Body of pancreas (tissue), 4 donors: ENCODE measurements around the gene MEOX1. TPM values are rescaled to one million over a fixed set of nuclear protein-coding genes. Genes with fewer than 3 reads are reported as not detected.

ENCODE experiments used
- ATAC-seq: fragments of 150-250 bp; one replicate; pipeline ENCODE4 v1.9.1; 2016
- DNase-seq, 4 donors: peaks; one replicate each; pipeline ENCODE4 v3.0.0-alpha.2; 2019
- H3K27ac ChIP-seq, 4 donors: fragments of 200-600 bp; sonication (generic); 1 replicate in 3 of 4; 2 replicates in 1 of 4; pipeline versions ENCODE4 v1.5.1 to v1.6.1; 2016 to 2019; ENCODE audit warnings: mild to moderate bottlenecking in 1 of 4, mixed read lengths in 1 of 4, moderate library complexity in 1 of 4
- H3K27me3 ChIP-seq, 2 donors: fragments of 200-600 bp; sonication (generic); one replicate each; pipeline ENCODE4 v1.6.0; 2016; ENCODE audit warnings: mild to moderate bottlenecking in 1 of 2
- H3K36me3 ChIP-seq, 2 donors: fragments of 200-600 bp; sonication (generic); replicated peaks in 1 of 2; 2 replicates each; pipeline ENCODE4 v1.5.1; 2016; ENCODE audit warnings: low read depth in 2 of 2; ENCODE audit not compliant: insufficient read depth in 1 of 2
- H3K4me1 ChIP-seq: fragments of 200-600 bp; sonication (generic); one replicate; pipeline ENCODE4 v1.6.0; 2016
- H3K4me3 ChIP-seq, 2 donors: fragments of 200-600 bp; sonication (generic); 1 replicate in 1 of 2; 2 replicates in 1 of 2; pipeline ENCODE4 v1.5.1; 2016 to 2019
- H3K9me3 ChIP-seq, 3 donors: fragments of 200-600 bp; sonication (generic); 1 replicate in 2 of 3; 2 replicates in 1 of 3; pipeline ENCODE4 v1.5.1; 2016
- CTCF ChIP-seq, 7 experiments: fragments of 450-650 bp in 4 of 7; fragments of 200-600 bp in 3 of 7; sonication (generic) in 3 of 7; IDR thresholded peaks; one replicate each; pipeline ENCODE4 v1.5.1; 2016 to 2019; ENCODE audit warnings: antibody characterized with exemption in 7 of 7
- POLR2A ChIP-seq, 3 donors: fragments of 450-650 bp; IDR thresholded peaks; one replicate each; pipeline ENCODE4 v1.6.1; 2016; ENCODE audit warnings: antibody characterized with exemption in 3 of 3, mild to moderate bottlenecking in 2 of 3
- WGBS, 2 donors: methylation state at CpG; one replicate each; pipeline ENCODE4 v1.1.5; 2017; 5-methylcytosine and 5-hydroxymethylcytosine counted together
- intact Hi-C: fragments of 100-400 bp; cut with DNase I; formaldehyde crosslinking; loops from one replicate; pipeline ENCODE4 v1.15.1; 2023
- total RNA-seq, 2 donors: library from RNA; depleted of rRNA; stranded (reverse); fragments of >200 nt; gene quantifications; one replicate each; pipeline ENCODE4 v1.1.0, GENCODE V29; 2016

MEOX1 gene
- total RNA-seq, 2 donors from 2014 or later = 0.52 to 2.3 TPM

GRCh38 chr17:43636426-43636825, 25.3 kb downstream of the MEOX1 start:
- Histone ChIP-seq H3K9me3 (no peaks in the 10 kb centered on the region), H3K4me3 (no peak overlapping the region), H3K27me3 (no peaks in the 10 kb centered on the region), H3K36me3 (no peaks in the 10 kb centered on the region), H3K27ac (no peak overlapping the region), H3K4me1 (no peaks in the 10 kb centered on the region)
- no peak for TF ChIP-seq CTCF (IDR thresholded peaks at IDR 0.05)
- no peak for TF ChIP-seq POLR2A (IDR thresholded peaks at IDR 0.05)
- intact Hi-C loops = no loop called here
- ATAC-seq = no peak
- 67 to 68% methylated on average over 5 of the region's 5 CpGs for WGBS, 2 donors
- no peak for DNase-seq

- H3K27me3 ChIP-seq = no peaks in the 10 kb centered on the region
These were observed 27.1 kb downstream of the MEOX1 start for GRCh38 chr17:43634591-43635125.

GRCh38 chr17:43632221-43632620, 29.5 kb downstream of the MEOX1 start:
- Histone ChIP-seq H3K4me1 (no peaks in the 10 kb centered on the region), H3K4me3 (no peak overlapping the region), H3K27me3 (no peaks in the 10 kb centered on the region), H3K36me3 (no peaks in the 10 kb centered on the region), H3K27ac (no peak overlapping the region), H3K9me3 (no peaks in the 10 kb centered on the region)
- TF ChIP-seq CTCF (IDR thresholded peaks at IDR 0.05) (no peak), POLR2A (IDR thresholded peaks at IDR 0.05) (no peak)
- ATAC-seq = no peak
- intact Hi-C loops = no loop called here
- DNase-seq = no peak
- 46 to 53% methylated on average over 2 to 10 of the region's 10 CpGs for WGBS, 2 donors

More at GRCh38 chr17:43634591-43635125, 27.1 kb downstream of the MEOX1 start:
- Histone ChIP-seq H3K4me1 (no peaks in the 10 kb centered on the region), H3K4me3 (no peak overlapping the region), H3K9me3 (no peaks in the 10 kb centered on the region), H3K36me3 (no peaks in the 10 kb centered on the region), H3K27ac (no peak overlapping the region)
- peak in 2 of 4 donors; percentile 6 to 8 for DNase-seq
- no peak for TF ChIP-seq POLR2A (IDR thresholded peaks at IDR 0.05)
- TF ChIP-seq CTCF (IDR thresholded peaks at IDR 0.05) = no peak
- intact Hi-C loops = no loop called here
- ATAC-seq = peak; percentile 42
- 39 to 40% methylated on average over 11 to 13 of the region's 13 CpGs for WGBS, 2 donors

GRCh38 chr17:43631429-43631828, 30.3 kb downstream of the MEOX1 start:
- TF ChIP-seq POLR2A (IDR thresholded peaks at IDR 0.05) (no peak), CTCF (IDR thresholded peaks at IDR 0.05) (no peak)
- Histone ChIP-seq H3K36me3 (no peaks in the 10 kb centered on the region), H3K4me3 (no peak overlapping the region), H3K27me3 (no peaks in the 10 kb centered on the region), H3K9me3 (no peaks in the 10 kb centered on the region), H3K27ac (no peak overlapping the region), H3K4me1 (no peaks in the 10 kb centered on the region)
- WGBS, 2 donors = 79 to 90% methylated on average over 5 to 7 of the region's 7 CpGs
- intact Hi-C loops = no loop called here
- DNase-seq (no peak), ATAC-seq (no peak)

- no peak for DNase-seq
- intact Hi-C loops = no loop called here
- H3K4me1 ChIP-seq = no peaks in the 10 kb centered on the region
- TF ChIP-seq CTCF (IDR thresholded peaks at IDR 0.05) = no peak
- no peak for TF ChIP-seq POLR2A (IDR thresholded peaks at IDR 0.05)
- H3K27ac ChIP-seq = no peak overlapping the region
- no peak overlapping the region for H3K4me3 ChIP-seq
- no peaks in the 10 kb centered on the region for H3K36me3 ChIP-seq
- no peaks in the 10 kb centered on the region for H3K9me3 ChIP-seq
- H3K27me3 ChIP-seq = no peaks in the 10 kb centered on the region
- peak; percentile 24 for ATAC-seq
- 18 to 29% methylated on average over 11 to 15 of the region's 15 CpGs for WGBS, 2 donors
These were observed 33.6 kb downstream of the MEOX1 start for GRCh38 chr17:43628089-43628650.
